Astrocyte (in vitro differentiated cells and primary cell): ENCODE measurements around the gene ZNF277. TPM values are rescaled to one million over a fixed set of nuclear protein-coding genes. Genes with fewer than 3 reads are reported as not detected.

Source experiments
- DNase-seq: peaks from one replicate; pipeline ENCODE4 v3.0.0-alpha.2; 2010; ENCODE audit warnings: low read depth
- FAIRE-seq: peaks from 2 replicates; lab custom pipeline; 2011; peaks lifted over from hg19 to GRCh38; lab: Jason Lieb, UNC
- H2AFZ ChIP-seq: 2 replicates; pipeline ENCODE4 v1.6.0; 2012; ENCODE audit warnings: low read depth, low read length, inconsistent platforms
- H3K27ac ChIP-seq: 2 replicates; pipeline ENCODE4 v1.5.1; 2011; ENCODE audit warnings: low read depth, low read length, inconsistent platforms
- H3K27me3 ChIP-seq: 2 replicates; pipeline ENCODE4 v1.6.0; 2011; ENCODE audit warnings: low read length, inconsistent platforms; ENCODE audit not compliant: insufficient read depth
- H3K36me3 ChIP-seq: 2 replicates; pipeline ENCODE4 v1.5.1; 2011; ENCODE audit warnings: low read length, inconsistent platforms; ENCODE audit not compliant: insufficient read depth
- H3K4me1 ChIP-seq: 2 replicates; pipeline ENCODE4 v1.5.1; 2011; ENCODE audit warnings: low read length, inconsistent platforms; ENCODE audit not compliant: insufficient read depth
- H3K4me2 ChIP-seq: 2 replicates; pipeline ENCODE4 v1.6.0; 2012; ENCODE audit warnings: low read length, inconsistent platforms
- H3K4me3 ChIP-seq: 2 replicates; pipeline ENCODE4 v1.5.1; 2011; ENCODE audit warnings: low read depth, mild to moderate bottlenecking, low read length, inconsistent platforms; ENCODE audit not compliant: insufficient read depth
- H3K79me2 ChIP-seq: 2 replicates; pipeline ENCODE4 v1.6.0; 2012; ENCODE audit warnings: mild to moderate bottlenecking, low read length, inconsistent platforms; ENCODE audit not compliant: insufficient read depth
- H3K9ac ChIP-seq: 2 replicates; pipeline ENCODE4 v1.6.0; 2012; ENCODE audit warnings: mild to moderate bottlenecking, low read length, inconsistent platforms
- H3K9me3 ChIP-seq: 2 replicates; pipeline ENCODE4 v1.5.1; 2012; ENCODE audit warnings: low read depth, mild to moderate bottlenecking, low read length, inconsistent platforms; ENCODE audit not compliant: insufficient read depth
- H4K20me1 ChIP-seq: 2 replicates; pipeline ENCODE4 v1.6.0; 2012; ENCODE audit warnings: low read length, inconsistent platforms; ENCODE audit not compliant: insufficient read depth
- H3K27ac Mint-ChIP-seq: one replicate; pipeline ENCODE4 v1.8.0; 2021; ENCODE audit warnings: mild to moderate bottlenecking, mixed read lengths; ENCODE audit not compliant: unreplicated experiment
- H3K27me3 Mint-ChIP-seq: one replicate; pipeline ENCODE4 v1.8.0; 2021; ENCODE audit warnings: low read depth, mixed read lengths; ENCODE audit not compliant: unreplicated experiment
- H3K36me3 Mint-ChIP-seq: one replicate; pipeline ENCODE4 v1.8.0; 2021; ENCODE audit warnings: low read depth, mixed read lengths; ENCODE audit not compliant: unreplicated experiment
- H3K4me1 Mint-ChIP-seq: one replicate; pipeline ENCODE4 v1.8.0; 2021; ENCODE audit warnings: low read depth, mixed read lengths; ENCODE audit not compliant: unreplicated experiment
- H3K4me3 Mint-ChIP-seq: one replicate; pipeline ENCODE4 v1.8.0; 2021; ENCODE audit warnings: mild to moderate bottlenecking, moderate library complexity, mixed read lengths; ENCODE audit not compliant: unreplicated experiment
- H3K9me3 Mint-ChIP-seq: one replicate; pipeline ENCODE4 v1.8.0; 2021; ENCODE audit warnings: mild to moderate bottlenecking, mixed read lengths; ENCODE audit not compliant: unreplicated experiment
- CTCF ChIP-seq: IDR thresholded peaks from 2 replicates; pipeline ENCODE4 v1.5.1; 2011; ENCODE audit warnings: low read depth, mild to moderate bottlenecking, inconsistent platforms, low read length, moderate library complexity; ENCODE audit not compliant: insufficient read depth
- EZH2 ChIP-seq: IDR thresholded peaks from 2 replicates; pipeline ENCODE4 v1.6.1; 2012; ENCODE audit warnings: mild to moderate bottlenecking, low read length, inconsistent platforms; ENCODE audit not compliant: insufficient read depth
- total RNA-seq: library from RNA; stranded (reverse); gene quantifications from 2 replicates; pipeline ENCODE4 v1.2.1, GENCODE V29; 2021

The ZNF277 gene
- total RNA-seq, 1 donor from 2014 or later = 23.0 TPM

- Mint-ChIP-seq H3K27ac (no peak overlapping the region), H3K9me3 (no peaks in the 10 kb centered on the region), H3K36me3 (peaks cover under 1% of the 10 kb centered on the region), H3K4me3 (no peak overlapping the region), H3K4me1 (peaks cover 5% of the 10 kb centered on the region), H3K27me3 (no peaks in the 10 kb centered on the region)
- FAIRE-seq (no peak), DNase-seq (peak; percentile 36)
- Histone ChIP-seq H4K20me1 (no peaks in the 10 kb centered on the region), H3K4me1 (no peaks in the 10 kb centered on the region), H3K27me3 (no peaks in the 10 kb centered on the region), H3K36me3 (no peaks in the 10 kb centered on the region), H3K9ac (no peak overlapping the region), H3K4me2 (peak overlapping the region; percentile 8), H3K27ac (no peak overlapping the region), H3K4me3 (no peak overlapping the region), H3K79me2 (no peaks in the 10 kb centered on the region), H3K9me3 (no peaks in the 10 kb centered on the region), H2AFZ (no peak overlapping the region)
- TF ChIP-seq CTCF = no peak
- TF ChIP-seq EZH2 = no peak
Observed at GRCh38 chr7:112296432-112296831, 89.9 kb downstream of the ZNF277 start.

- FAIRE-seq = no peak
- no peak overlapping the region for H3K4me3 Mint-ChIP-seq
- H3K27me3 Mint-ChIP-seq = no peaks in the 10 kb centered on the region
- Histone ChIP-seq H3K4me2 (no peak overlapping the region), H3K4me1 (no peaks in the 10 kb centered on the region), H3K27ac (no peak overlapping the region), H4K20me1 (no peaks in the 10 kb centered on the region), H3K36me3 (no peaks in the 10 kb centered on the region), H3K27me3 (no peaks in the 10 kb centered on the region), H2AFZ (no peak overlapping the region), H3K9me3 (no peaks in the 10 kb centered on the region), H3K4me3 (no peak overlapping the region), H3K79me2 (no peaks in the 10 kb centered on the region), H3K9ac (no peak overlapping the region)
- peaks cover 4% of the 10 kb centered on the region for H3K4me1 Mint-ChIP-seq
- no peak for DNase-seq
- no peaks in the 10 kb centered on the region for H3K9me3 Mint-ChIP-seq
- peaks cover 2% of the 10 kb centered on the region for H3K36me3 Mint-ChIP-seq
- TF ChIP-seq CTCF (no peak), EZH2 (no peak)
- no peak overlapping the region for H3K27ac Mint-ChIP-seq
Observed at GRCh38 chr7:112297681-112298080, 91.2 kb downstream of the ZNF277 start.

- H3K27me3 Mint-ChIP-seq = no peaks in the 10 kb centered on the region
- H3K4me2 ChIP-seq = no peak overlapping the region
- H3K36me3 ChIP-seq = no peaks in the 10 kb centered on the region
- no peaks in the 10 kb centered on the region for H3K4me1 ChIP-seq
- no peak overlapping the region for H2AFZ ChIP-seq
- H3K27ac Mint-ChIP-seq = no peak overlapping the region
- H3K27me3 ChIP-seq = no peaks in the 10 kb centered on the region
- H3K27ac ChIP-seq = no peak overlapping the region
- peaks cover 4% of the 10 kb centered on the region for H3K4me1 Mint-ChIP-seq
- DNase-seq (no peak), FAIRE-seq (no peak)
- no peak for TF ChIP-seq CTCF
- TF ChIP-seq EZH2 = no peak
- H3K9ac ChIP-seq = no peak overlapping the region
- H3K9me3 ChIP-seq = no peaks in the 10 kb centered on the region
- H3K79me2 ChIP-seq = no peaks in the 10 kb centered on the region
- H3K4me3 ChIP-seq = no peak overlapping the region
- no peaks in the 10 kb centered on the region for H4K20me1 ChIP-seq
- no peak overlapping the region for H3K4me3 Mint-ChIP-seq
- peaks cover 2% of the 10 kb centered on the region for H3K36me3 Mint-ChIP-seq
- no peaks in the 10 kb centered on the region for H3K9me3 Mint-ChIP-seq
Observed at GRCh38 chr7:112298543-112299100, 92.1 kb downstream of the ZNF277 start.
